B cell (primary cell): ENCODE results near the gene WIPI1. TPM values are rescaled to one million over a fixed set of nuclear protein-coding genes. Genes with fewer than 3 reads are reported as not detected.
A peak's percentile ranks its signal among the peaks of the same experiment; 100 is the strongest.

Experiments used
- ATAC-seq: fragments of 200-7000 bp; cut with Tn5 transposase; one replicate; pipeline ENCODE4 v1.10.0; 2021; ENCODE audit warnings: low read depth, mild to moderate bottlenecking, moderate number of reproducible peaks, moderate library complexity
- CTCF ChIA-PET: fragments of 350-600 bp; sonication (Branson Sonifier 250); formaldehyde crosslinking; loops from one replicate; lab custom pipeline; 2021; ENCODE audit warnings: antibody characterized with exemption, inconsistent platforms; lab: Charles Lee
- POLR2A ChIA-PET: fragments of 350-600 bp; sonication (Branson Sonifier 250); formaldehyde crosslinking; loops from one replicate; lab custom pipeline; 2021; ENCODE audit warnings: antibody characterized with exemption; lab: Charles Lee
- DNase-seq: peaks from one replicate; pipeline ENCODE4 v3.0.0; 2013
- H2AFZ ChIP-seq: 2 replicates; pipeline ENCODE4 v1.6.1; 2012; ENCODE audit warnings: mild to moderate bottlenecking, low read depth, low read length; ENCODE audit not compliant: insufficient read depth, poor library complexity, severe bottlenecking
- H3K27ac ChIP-seq, 2 donors: 1 replicate in 1 of 2; 2 replicates in 1 of 2; pipeline ENCODE4 v1.5.1; 2012 to 2013; ENCODE audit warnings: low read length in 2 of 2, mild to moderate bottlenecking in 2 of 2, moderate library complexity in 1 of 2
- H3K27me3 ChIP-seq, 4 experiments: fragments of 200-600 bp in 1 of 4; sonication (generic) in 1 of 4; replicated peaks in 1 of 4; 1 replicate in 2 of 4; 2 replicates in 2 of 4; pipeline versions ENCODE4 v1.6.1 to v1.7.0; 2013 to 2016; ENCODE audit warnings: low read length in 3 of 4, mild to moderate bottlenecking in 2 of 4, mixed read lengths in 1 of 4, moderate library complexity in 1 of 4; ENCODE audit not compliant: insufficient read depth in 4 of 4, control insufficient read depth in 3 of 4; ENCODE audit errors: control extremely low read depth in 1 of 4
- H3K36me3 ChIP-seq, 2 experiments: replicated peaks in 1 of 2; 1 replicate in 1 of 2; 2 replicates in 1 of 2; pipeline versions ENCODE4 v1.6.1 to v1.7.1; 2013; ENCODE audit warnings: low read length in 1 of 2; ENCODE audit not compliant: insufficient read depth in 2 of 2, control insufficient read depth in 1 of 2; ENCODE audit errors: control extremely low read depth in 1 of 2, extremely low read depth in 1 of 2
- H3K4me1 ChIP-seq, 2 donors: fragments of 200-600 bp in 1 of 2; sonication (generic) in 1 of 2; 1 replicate in 1 of 2; 2 replicates in 1 of 2; pipeline versions ENCODE4 v1.5.1 to v1.6.1; 2013 to 2017; ENCODE audit warnings: low read length in 2 of 2; ENCODE audit not compliant: control insufficient read depth in 2 of 2, insufficient read depth in 2 of 2
- H3K4me2 ChIP-seq: replicated peaks from 2 replicates; pipeline ENCODE3; 2012; ENCODE audit warnings: mild to moderate bottlenecking, low read depth, low read length; ENCODE audit not compliant: poor library complexity, severe bottlenecking
- H3K4me3 ChIP-seq, 5 experiments: fragments of 200-600 bp in 1 of 5; sonication (generic) in 1 of 5; 1 replicate in 3 of 5; 2 replicates in 2 of 5; pipeline versions ENCODE4 v1.5.1 to v1.7.0; 2011 to 2016; ENCODE audit warnings: low read length in 4 of 5, mild to moderate bottlenecking in 4 of 5, low read depth in 2 of 5, control low read depth in 1 of 5, moderate library complexity in 1 of 5; ENCODE audit not compliant: insufficient read depth in 1 of 5; ENCODE audit errors: control extremely low read depth in 1 of 5, extremely low read depth in 1 of 5
- H3K79me2 ChIP-seq: fragments of 200-600 bp; sonication (generic); one replicate; pipeline ENCODE4 v1.6.0; 2016; ENCODE audit warnings: low read length; ENCODE audit not compliant: control insufficient read depth, insufficient read depth
- H3K9ac ChIP-seq: fragments of 200-600 bp; sonication (generic); 2 replicates; pipeline ENCODE4 v1.6.1; 2017; ENCODE audit warnings: mild to moderate bottlenecking, low read length, moderate library complexity
- H3K9me3 ChIP-seq, 3 donors: one replicate each; pipeline versions ENCODE4 v1.6.1 to v1.7.1; 2013; ENCODE audit warnings: low read length in 2 of 3; ENCODE audit not compliant: control insufficient read depth in 2 of 3, insufficient read depth in 1 of 3; ENCODE audit errors: control extremely low read depth in 1 of 3
- H4K20me1 ChIP-seq: 2 replicates; pipeline ENCODE4 v1.6.0; 2012; ENCODE audit warnings: mild to moderate bottlenecking, low read length; ENCODE audit not compliant: insufficient read depth, control insufficient read depth, poor library complexity, severe bottlenecking
- H3K27ac Mint-ChIP-seq: one replicate; pipeline ENCODE4 v1.8.0; 2021; ENCODE audit warnings: mixed read lengths
- H3K27me3 Mint-ChIP-seq: one replicate; pipeline ENCODE4 v1.8.0; 2021; ENCODE audit warnings: mixed read lengths
- H3K4me1 Mint-ChIP-seq: one replicate; pipeline ENCODE4 v1.8.0; 2021; ENCODE audit warnings: mixed read lengths
- H3K4me3 Mint-ChIP-seq: one replicate; pipeline ENCODE4 v1.8.0; 2021; ENCODE audit warnings: mixed read lengths
- H3K9me3 Mint-ChIP-seq: one replicate; pipeline ENCODE4 v1.8.0; 2022; ENCODE audit warnings: mixed read lengths; ENCODE audit not compliant: insufficient read depth
- EZH2 ChIP-seq: IDR thresholded peaks from 2 replicates; pipeline ENCODE4 v1.6.1; 2012; ENCODE audit warnings: borderline replicate concordance, low read depth, mild to moderate bottlenecking, moderate library complexity, low read length; ENCODE audit not compliant: insufficient read depth, poor library complexity, severe bottlenecking
- WGBS: methylation state at CpG from one replicate; pipeline ENCODE4 v1.1.5; 2013; ENCODE audit warnings: missing lambda C conversion rate; ENCODE audit not compliant: insufficient coverage; 5-methylcytosine and 5-hydroxymethylcytosine counted together
- intact Hi-C: fragments of 100-400 bp; cut with micrococcal nuclease; formaldehyde crosslinking; loops from one replicate; pipeline ENCODE4 v1.10.0; 2022
- polyA plus RNA-seq: library from polyadenylated mRNA; depleted of rRNA; stranded (reverse); fragments of >200 nt; gene quantifications from 2 replicates; pipeline ENCODE4 v1.2.3, GENCODE V29; 2012
- total RNA-seq, 2 donors: library from RNA; stranded (reverse); fragments of 120-200 nt in 1 of 2; gene quantifications; 1 replicate in 1 of 2; 2 replicates in 1 of 2; pipeline versions ENCODE4 v1.2.3 to v1.2.4, GENCODE V29; 2013 to 2022
- TF ChIP-seq, protein P1 (sequence below): fragments of 200-600 bp; IDR thresholded peaks from one replicate; pipeline ENCODE4 v1.8.0; 2022; ENCODE audit warnings: antibody characterized with exemption, mild to moderate bottlenecking

The WIPI1 gene
- total and polyA plus RNA-seq, 2 donors (not counting 1 experiment from before 2014, with no cell fraction given): 6.0 to 14.7 TPM

DNA sequence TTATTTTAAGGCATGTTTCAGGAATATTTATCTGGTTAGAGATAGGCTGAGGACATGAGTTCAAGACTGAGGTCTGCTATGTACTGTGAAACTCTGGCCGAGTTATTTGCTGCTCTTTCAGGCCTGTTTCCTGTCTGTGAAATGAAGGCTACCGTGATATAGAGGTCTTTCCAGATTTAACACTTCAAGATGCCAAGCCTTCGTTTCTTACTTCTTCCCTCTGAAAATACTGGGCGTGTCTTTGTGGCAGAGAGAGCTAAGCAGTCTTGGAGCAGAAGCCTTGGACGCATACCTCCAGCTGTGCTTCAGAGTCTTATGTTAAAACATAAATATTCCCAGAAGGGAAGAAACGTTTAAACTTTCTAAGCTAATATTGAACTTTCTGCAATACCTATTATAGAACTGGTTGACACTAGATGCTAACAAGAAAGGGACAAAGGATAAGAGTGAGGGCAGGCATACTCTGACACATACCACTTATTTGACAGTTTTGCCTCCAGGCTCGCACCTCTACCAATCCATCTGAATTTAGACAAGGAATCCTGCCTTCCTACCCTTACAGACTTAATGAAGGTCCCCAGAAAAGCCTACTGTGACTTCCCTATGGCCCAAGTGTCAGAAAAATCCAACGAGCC, 17.5 kb downstream of the WIPI1 start:
- H2AFZ ChIP-seq: peak overlapping the region; percentile 17
- H3K9me3 ChIP-seq: no peaks in the 10 kb centered on the region
- H3K27me3 ChIP-seq: no peaks in the 10 kb centered on the region
- DNase-seq (no peak), ATAC-seq (no peak)
- H3K9me3 Mint-ChIP-seq: no peaks in the 10 kb centered on the region
- no peak overlapping the region for H3K4me3 ChIP-seq
- no peaks in the 10 kb centered on the region for H4K20me1 ChIP-seq
- no peaks in the 10 kb centered on the region for H3K36me3 ChIP-seq
- no peak overlapping the region for H3K9ac ChIP-seq
- H3K4me3 Mint-ChIP-seq: no peak overlapping the region
- peaks cover 43 to 47% of the 10 kb centered on the region in 2 donors for H3K4me1 ChIP-seq
- peak overlapping the region; percentile 83 for H3K27ac Mint-ChIP-seq
- peak overlapping the region in 1 of 2 donors; percentile 42 for H3K27ac ChIP-seq
- intact Hi-C loops: loop anchor here (10.0 kb wide), 1 partner anchor 145 kb away; the partner anchor contains the start of genes ARSG and SLC16A6
- H3K4me2 ChIP-seq: no peak overlapping the region
- CTCF ChIA-PET: interaction anchor here (0.6 to 7.5 kb wide), 7 partner anchors 8 to 466 kb away, joined by 3 to 66 read pairs (median 3); partner anchors contain the start of gene WIPI1
- TF ChIP-seq EZH2: no peak
- TF ChIP-seq, protein P1, sequence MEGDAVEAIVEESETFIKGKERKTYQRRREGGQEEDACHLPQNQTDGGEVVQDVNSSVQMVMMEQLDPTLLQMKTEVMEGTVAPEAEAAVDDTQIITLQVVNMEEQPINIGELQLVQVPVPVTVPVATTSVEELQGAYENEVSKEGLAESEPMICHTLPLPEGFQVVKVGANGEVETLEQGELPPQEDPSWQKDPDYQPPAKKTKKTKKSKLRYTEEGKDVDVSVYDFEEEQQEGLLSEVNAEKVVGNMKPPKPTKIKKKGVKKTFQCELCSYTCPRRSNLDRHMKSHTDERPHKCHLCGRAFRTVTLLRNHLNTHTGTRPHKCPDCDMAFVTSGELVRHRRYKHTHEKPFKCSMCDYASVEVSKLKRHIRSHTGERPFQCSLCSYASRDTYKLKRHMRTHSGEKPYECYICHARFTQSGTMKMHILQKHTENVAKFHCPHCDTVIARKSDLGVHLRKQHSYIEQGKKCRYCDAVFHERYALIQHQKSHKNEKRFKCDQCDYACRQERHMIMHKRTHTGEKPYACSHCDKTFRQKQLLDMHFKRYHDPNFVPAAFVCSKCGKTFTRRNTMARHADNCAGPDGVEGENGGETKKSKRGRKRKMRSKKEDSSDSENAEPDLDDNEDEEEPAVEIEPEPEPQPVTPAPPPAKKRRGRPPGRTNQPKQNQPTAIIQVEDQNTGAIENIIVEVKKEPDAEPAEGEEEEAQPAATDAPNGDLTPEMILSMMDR: no peak
- 90% methylated on average over 1 of the region's 8 CpGs for WGBS
- POLR2A ChIA-PET: no interaction called here
- H3K4me1 Mint-ChIP-seq: peaks cover 54% of the 10 kb centered on the region
- no peaks in the 10 kb centered on the region for H3K79me2 ChIP-seq
- H3K27me3 Mint-ChIP-seq: no peaks in the 10 kb centered on the region
